ENCODE measurements around the gene CEACAM4.

Gene CEACAM4

GRCh38 chr19:41616792-41617621 lies 9.9 kb downstream of the CEACAM4 start:
- DNase-seq: no peak

GRCh38 chr19:41615207-41615606 lies 11.7 kb downstream of the CEACAM4 start:
- no peak for DNase-seq

- no peak for DNase-seq
Observed at GRCh38 chr19:41612483-41612882, 14.4 kb downstream of the CEACAM4 start.

- DNase-seq: no peak
Observed at GRCh38 chr19:41610789-41611188, 16.1 kb downstream of the CEACAM4 start.

GRCh38 chr19:41607668-41608067 lies 19.2 kb downstream of the CEACAM4 start:
- DNase-seq: no peak

GRCh38 chr19:41606215-41606837 lies 20.5 kb downstream of the CEACAM4 start:
- DNase-seq: no peak

- DNase-seq: no peak
Observed at GRCh38 chr19:41604831-41605230, 22.0 kb downstream of the CEACAM4 start.

GRCh38 chr19:41601771-41602170 lies 25.1 kb downstream of the CEACAM4 start:
- DNase-seq: no peak

- DNase-seq: no peak
Observed at GRCh38 chr19:41599175-41599966, 27.5 kb downstream of the CEACAM4 start.

- peak; percentile 76 to 83 for DNase-seq
Observed at GRCh38 chr19:41597600-41598041, 29.3 kb downstream of the CEACAM4 start.

- DNase-seq: no peak
Observed at GRCh38 chr19:41595890-41596280, 31.0 kb downstream of the CEACAM4 start.

GRCh38 chr19:41595258-41595889 lies 31.5 kb downstream of the CEACAM4 start:
- peak; percentile 66 to 77 for DNase-seq

GRCh38 chr19:41591951-41592562 lies 34.8 kb downstream of the CEACAM4 start:
- DNase-seq: no peak

GRCh38 chr19:41590936-41591335 lies 35.9 kb downstream of the CEACAM4 start:
- no peak for DNase-seq

- no peak for DNase-seq
Observed at GRCh38 chr19:41589371-41589770, 37.5 kb downstream of the CEACAM4 start.

GRCh38 chr19:41588497-41589209 lies 38.2 kb downstream of the CEACAM4 start:
- peak; percentile 17 to 28 for DNase-seq

- no peak for DNase-seq
Observed at GRCh38 chr19:41587838-41588210, 39.0 kb downstream of the CEACAM4 start.

GRCh38 chr19:41587101-41587837 lies 39.6 kb downstream of the CEACAM4 start:
- DNase-seq: no peak

GRCh38 chr19:41586064-41586463 lies 40.8 kb downstream of the CEACAM4 start:
- DNase-seq: no peak

- no peak for DNase-seq
Observed at GRCh38 chr19:41584931-41585330, 41.9 kb downstream of the CEACAM4 start.

GRCh38 chr19:41584260-41584810 lies 42.5 kb downstream of the CEACAM4 start:
- no peak for DNase-seq
